Smooth muscle cell (in vitro differentiated cells): ENCODE results near the gene LRBA. TPM values are rescaled to one million over a fixed set of nuclear protein-coding genes. Genes with fewer than 3 reads are reported as not detected.

Source experiments
- DNase-seq: peaks from one replicate; lab custom pipeline; 2025; ENCODE audit not compliant: unreplicated experiment; lab: John Stamatoyannopoulos, UW
- H2AFZ ChIP-seq: fragments of 200-600 bp; sonication (generic); 2 replicates; pipeline ENCODE4 v1.6.0; 2016; ENCODE audit warnings: antibody characterized with exemption, low read depth, mild to moderate bottlenecking
- H3F3A ChIP-seq: fragments of 200-600 bp; sonication (generic); 2 replicates; pipeline ENCODE4 v1.6.0; 2017; ENCODE audit warnings: antibody characterized with exemption, low read depth
- H3K27ac ChIP-seq: fragments of 200-600 bp; sonication (generic); 2 replicates; pipeline ENCODE4 v1.5.1; 2016; ENCODE audit warnings: low read depth, mild to moderate bottlenecking
- H3K27me3 ChIP-seq: fragments of 200-600 bp; sonication (generic); 2 replicates; pipeline ENCODE4 v1.6.1; 2016; ENCODE audit warnings: low read depth, mild to moderate bottlenecking
- H3K36me3 ChIP-seq: fragments of 200-600 bp; sonication (generic); 2 replicates; pipeline ENCODE4 v1.5.1; 2016; ENCODE audit warnings: low read depth
- H3K4me1 ChIP-seq: fragments of 200-600 bp; sonication (generic); 2 replicates; pipeline ENCODE4 v1.5.1; 2016; ENCODE audit warnings: low read depth
- H3K4me2 ChIP-seq: fragments of 200-600 bp; sonication (generic); 2 replicates; pipeline ENCODE4 v1.6.0; 2016; ENCODE audit warnings: mild to moderate bottlenecking
- H3K4me3 ChIP-seq: fragments of 200-600 bp; sonication (generic); 2 replicates; pipeline ENCODE4 v1.5.1; 2016; ENCODE audit warnings: mild to moderate bottlenecking
- H3K79me2 ChIP-seq: fragments of 200-600 bp; sonication (generic); 2 replicates; pipeline ENCODE4 v1.6.0; 2016; ENCODE audit warnings: low read depth, mild to moderate bottlenecking
- H3K9ac ChIP-seq: fragments of 200-600 bp; sonication (generic); 2 replicates; pipeline ENCODE4 v1.6.0; 2016; ENCODE audit warnings: low read depth
- H3K9me3 ChIP-seq: fragments of 200-600 bp; sonication (generic); replicated peaks from 2 replicates; pipeline ENCODE4 v1.5.1; 2016; ENCODE audit warnings: low read depth
- H4K20me1 ChIP-seq: fragments of 200-600 bp; sonication (generic); 2 replicates; pipeline ENCODE4 v1.6.0; 2016; ENCODE audit warnings: low read depth
- CTCF ChIP-seq: fragments of 200-600 bp; sonication (generic); IDR thresholded peaks from 2 replicates; pipeline ENCODE4 v1.5.1; 2017; ENCODE audit warnings: borderline replicate concordance, mild to moderate bottlenecking, antibody characterized with exemption; ENCODE audit not compliant: insufficient read depth, poor library complexity, severe bottlenecking
- WGBS: methylation state at CpG from one replicate; pipeline ENCODE4 v1.1.7; 2016; ENCODE audit warnings: low lambda C conversion rate; 5-methylcytosine and 5-hydroxymethylcytosine counted together
- polyA plus RNA-seq: library from polyadenylated mRNA; unstranded; fragments of >200 nt; fragmentation: Nextera tagmentation; extraction: Ambion mirVana; gene quantifications from 2 replicates; pipeline ENCODE4 v1.2.1, GENCODE V29; 2016
- total RNA-seq: library from RNA; depleted of rRNA; stranded (reverse); fragments of >200 nt; gene quantifications from 2 replicates; pipeline ENCODE4 v1.2.3, GENCODE V29; 2014

The LRBA gene
- total and polyA plus RNA-seq, 2 experiments from 2014 or later: 1.6 to 26.2 TPM

GRCh38 chr4:151043803-151044515, 28.9 kb upstream of the LRBA start:
- no peak overlapping the region for H3K27ac ChIP-seq
- no peaks in the 10 kb centered on the region for H3K27me3 ChIP-seq
- H3K4me2 ChIP-seq: no peak overlapping the region
- H3K4me3 ChIP-seq: no peak overlapping the region
- DNase-seq: no peak
- no peak overlapping the region for H3K9ac ChIP-seq
- no peaks in the 10 kb centered on the region for H3K4me1 ChIP-seq
- H3K36me3 ChIP-seq: no peaks in the 10 kb centered on the region
- no peaks in the 10 kb centered on the region for H3K79me2 ChIP-seq
- TF ChIP-seq CTCF: no peak
- no peak overlapping the region for H2AFZ ChIP-seq
- H3F3A ChIP-seq: no peaks in the 10 kb centered on the region
- WGBS: 97% methylated on average over 1 of the region's 1 CpG
- no peaks in the 10 kb centered on the region for H3K9me3 ChIP-seq
- no peaks in the 10 kb centered on the region for H4K20me1 ChIP-seq

- Histone ChIP-seq H4K20me1 (no peaks in the 10 kb centered on the region), H3K79me2 (no peaks in the 10 kb centered on the region), H2AFZ (no peak overlapping the region), H3K4me1 (no peaks in the 10 kb centered on the region), H3K36me3 (no peaks in the 10 kb centered on the region), H3K27me3 (no peaks in the 10 kb centered on the region), H3K9ac (no peak overlapping the region), H3F3A (no peaks in the 10 kb centered on the region), H3K4me2 (no peak overlapping the region), H3K9me3 (no peaks in the 10 kb centered on the region), H3K27ac (no peak overlapping the region), H3K4me3 (no peak overlapping the region)
- TF ChIP-seq CTCF: no peak
- DNase-seq: no peak
- 80% methylated on average over 2 of the region's 2 CpGs for whole genome bisulfite sequencing
Measured at GRCh38 chr4:151039733-151040132, 24.6 kb upstream of the LRBA start.

GRCh38 chr4:151038452-151039157, 23.5 kb upstream of the LRBA start:
- no peaks in the 10 kb centered on the region for H3K36me3 ChIP-seq
- WGBS: 97% methylated on average over 9 of the region's 9 CpGs
- no peaks in the 10 kb centered on the region for H3K79me2 ChIP-seq
- no peak overlapping the region for H3K4me3 ChIP-seq
- H3K27ac ChIP-seq: no peak overlapping the region
- DNase-seq: no peak
- no peaks in the 10 kb centered on the region for H3K27me3 ChIP-seq
- no peaks in the 10 kb centered on the region for H3F3A ChIP-seq
- no peak overlapping the region for H3K4me2 ChIP-seq
- H3K4me1 ChIP-seq: no peaks in the 10 kb centered on the region
- H4K20me1 ChIP-seq: no peaks in the 10 kb centered on the region
- no peak for TF ChIP-seq CTCF
- H3K9ac ChIP-seq: no peak overlapping the region
- no peak overlapping the region for H2AFZ ChIP-seq
- no peaks in the 10 kb centered on the region for H3K9me3 ChIP-seq
